GM23338 (cell line): ENCODE data around the gene ASIC3. TPM values are rescaled to one million over a fixed set of nuclear protein-coding genes. Genes with fewer than 3 reads are reported as not detected.
A peak's percentile ranks its signal among the peaks of the same experiment; 100 is the strongest.

Source experiments
- ATAC-seq: fragments of 200-7000 bp; cut with Tn5 transposase; 3 replicates; pipeline ENCODE4 v1.9.1; 2020
- DNase-seq: peaks from one replicate; pipeline ENCODE4 v3.0.0-alpha.2; 2015; ENCODE audit warnings: low spot score
- H2AFZ ChIP-seq: fragments of 200-600 bp; sonication (generic); 2 replicates; pipeline ENCODE4 v1.8.0; 2016; ENCODE audit warnings: antibody characterized with exemption, mild to moderate bottlenecking, moderate library complexity
- H3F3A ChIP-seq: fragments of 200-600 bp; sonication (generic); replicated peaks from 2 replicates; pipeline ENCODE4 v1.8.0; 2017; ENCODE audit warnings: antibody characterized with exemption, mixed run types, low read depth
- H3K27ac ChIP-seq: fragments of 200-600 bp; sonication (generic); 2 replicates; pipeline ENCODE4 v1.6.1; 2016; ENCODE audit warnings: low read depth
- H3K27me3 ChIP-seq: fragments of 200-600 bp; sonication (generic); 2 replicates; pipeline ENCODE4 v1.8.0; 2016; ENCODE audit warnings: mild to moderate bottlenecking, mixed run types, moderate library complexity; ENCODE audit not compliant: insufficient read depth
- H3K36me3 ChIP-seq: fragments of 200-600 bp; sonication (generic); 2 replicates; pipeline ENCODE4 v1.8.0; 2016; ENCODE audit warnings: mild to moderate bottlenecking; ENCODE audit not compliant: insufficient read depth
- H3K4me1 ChIP-seq: fragments of 200-600 bp; sonication (generic); 2 replicates; pipeline ENCODE4 v1.8.0; 2016; ENCODE audit warnings: mild to moderate bottlenecking, moderate library complexity; ENCODE audit not compliant: insufficient read depth
- H3K4me2 ChIP-seq: fragments of 200-600 bp; sonication (generic); 2 replicates; pipeline ENCODE4 v1.7.1; 2017; ENCODE audit warnings: mixed run types
- H3K4me3 ChIP-seq: fragments of 200-600 bp; sonication (generic); 2 replicates; pipeline ENCODE4 v1.6.1; 2016; ENCODE audit warnings: mixed run types
- H3K79me2 ChIP-seq: fragments of 200-600 bp; sonication (generic); replicated peaks from 2 replicates; pipeline ENCODE4 v1.8.0; 2017; ENCODE audit warnings: mild to moderate bottlenecking; ENCODE audit not compliant: insufficient read depth
- H3K9me2 ChIP-seq: fragments of 200-600 bp; sonication (generic); 2 replicates; pipeline ENCODE4 v1.8.0; 2017; ENCODE audit not compliant: insufficient read depth
- H4K20me1 ChIP-seq: fragments of 200-600 bp; sonication (generic); replicated peaks from 2 replicates; pipeline ENCODE4 v1.8.0; 2017; ENCODE audit warnings: mild to moderate bottlenecking; ENCODE audit not compliant: insufficient read depth
- H3K27ac Mint-ChIP-seq: 2 replicates; pipeline ENCODE4 v1.8.0; 2020; ENCODE audit warnings: inconsistent platforms, mild to moderate bottlenecking, moderate library complexity, mixed read lengths
- H3K27me3 Mint-ChIP-seq: 3 replicates; pipeline ENCODE4 v1.8.0; 2022; ENCODE audit warnings: low read depth, mild to moderate bottlenecking, moderate library complexity, mixed read lengths, inconsistent platforms; ENCODE audit not compliant: insufficient read depth, poor library complexity
- H3K36me3 Mint-ChIP-seq: 3 replicates; pipeline ENCODE4 v1.8.0; 2021; ENCODE audit warnings: low read depth, mild to moderate bottlenecking, inconsistent platforms, moderate library complexity, mixed read lengths
- H3K4me1 Mint-ChIP-seq: 3 replicates; pipeline ENCODE4 v1.8.0; 2020; ENCODE audit warnings: mild to moderate bottlenecking, inconsistent platforms, mixed read lengths
- H3K4me3 Mint-ChIP-seq: 3 replicates; pipeline ENCODE4 v1.8.0; 2021; ENCODE audit warnings: moderate library complexity, mild to moderate bottlenecking, inconsistent platforms, mixed read lengths
- H3K9me3 Mint-ChIP-seq: 3 replicates; pipeline ENCODE4 v1.8.0; 2020; ENCODE audit warnings: moderate library complexity, mild to moderate bottlenecking, inconsistent platforms, mixed read lengths
- CREB1 ChIP-seq: fragments of 250-450 bp; sonication (Bioruptor Pico); IDR thresholded peaks from 2 replicates; pipeline ENCODE4 v1.5.0; 2020; ENCODE audit warnings: low read depth, mild to moderate bottlenecking, moderate library complexity
- STAT1 ChIP-seq: IDR thresholded peaks from one replicate; pipeline ENCODE4 v1.6.1; 2016; ENCODE audit warnings: antibody characterized with exemption; ENCODE audit not compliant: unreplicated experiment
- polyA plus RNA-seq: library from polyadenylated mRNA; unstranded; fragments of >200 nt; fragmentation: Nextera tagmentation; extraction: Ambion mirVana; gene quantifications from 2 replicates; pipeline ENCODE4 v1.2.1, GENCODE V29; 2016
- total RNA-seq: library from RNA; depleted of rRNA; stranded (reverse); fragments of >200 nt; shearing (Covaris generic); gene quantifications from 2 replicates; pipeline ENCODE4 v1.2.3, GENCODE V29; 2014
- TF ChIP-seq, protein P1 (sequence below): IDR thresholded peaks from 2 replicates; pipeline ENCODE4 v1.6.1; 2016; ENCODE audit warnings: antibody characterized with exemption
- TF ChIP-seq, protein P2 (sequence below), 2 experiments: fragments of 200-600 bp in 1 of 2; sonication (generic) in 1 of 2; conservative IDR thresholded peaks; 2 replicates each; pipeline versions ENCODE4 v1.5.1 to v1.6.1; 2016 to 2017; ENCODE audit warnings: antibody characterized with exemption in 2 of 2, low read depth in 2 of 2, mild to moderate bottlenecking in 2 of 2, moderate library complexity in 1 of 2
- TF ChIP-seq, protein P3 (sequence below): fragments of 250-450 bp; sonication (Bioruptor Pico); IDR thresholded peaks from 2 replicates; pipeline ENCODE4 v1.5.0; 2020; ENCODE audit warnings: mild to moderate bottlenecking, moderate library complexity

The ASIC3 gene
- total and polyA plus RNA-seq, 2 experiments from 2014 or later = 0.87 to 0.90 TPM

DNA sequence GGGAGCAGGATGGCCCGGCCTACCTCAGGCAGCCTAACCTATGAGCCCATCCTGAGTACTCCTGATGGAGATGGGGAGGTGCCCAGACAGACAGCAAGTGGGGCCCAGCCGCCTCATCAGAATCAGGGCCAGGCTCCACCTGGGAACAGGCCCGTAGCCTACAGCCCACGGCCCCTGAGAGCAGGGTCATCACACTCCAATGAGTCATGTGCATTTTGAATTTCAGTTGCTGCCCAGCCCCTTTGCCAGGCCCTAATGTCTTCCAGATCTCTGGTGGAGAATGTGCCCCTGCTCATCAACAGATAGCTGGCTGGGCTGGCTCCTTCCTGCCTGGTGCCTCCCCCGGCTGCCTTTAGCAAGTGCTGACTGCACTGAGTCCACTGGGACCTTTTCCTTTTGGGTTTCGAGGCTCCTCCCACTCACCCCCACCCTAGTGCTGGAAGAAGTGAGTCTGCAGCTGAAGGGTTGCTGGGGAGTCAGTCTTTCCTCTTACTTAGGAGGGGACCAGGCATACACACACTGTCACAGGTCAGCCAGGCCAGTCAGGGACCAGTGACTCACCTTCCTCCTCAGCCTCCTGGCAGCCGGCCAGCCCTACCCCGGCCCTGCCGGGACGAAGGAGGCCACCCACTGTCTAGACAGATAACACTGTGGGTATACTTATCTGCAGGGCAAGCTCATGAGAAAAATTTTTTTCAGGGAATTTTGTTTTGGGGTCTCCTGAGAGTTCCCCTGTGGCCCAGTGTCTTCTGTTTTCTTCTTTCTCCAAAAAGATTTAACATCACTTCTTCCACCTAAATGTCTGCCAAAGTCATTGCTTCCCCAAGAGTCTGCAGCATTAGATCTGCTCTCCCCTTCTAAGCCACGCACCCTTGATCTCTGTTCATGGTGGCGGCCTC lies 9.1 kb upstream of the ASIC3 start:
- Histone ChIP-seq H3K9me2 (no peaks in the 10 kb centered on the region), H4K20me1 (no peaks in the 10 kb centered on the region), H3K79me2 (no peaks in the 10 kb centered on the region), H3K4me3 (no peak overlapping the region), H3K36me3 (no peaks in the 10 kb centered on the region), H3K4me1 (no peaks in the 10 kb centered on the region), H3K27me3 (no peaks in the 10 kb centered on the region), H3K4me2 (no peak overlapping the region), H3K27ac (no peak overlapping the region), H3F3A (no peaks in the 10 kb centered on the region), H2AFZ (no peak overlapping the region)
- Mint-ChIP-seq H3K27ac (no peak overlapping the region), H3K4me3 (no peak overlapping the region), H3K27me3 (peaks cover 15% of the 10 kb centered on the region), H3K36me3 (peaks cover 6% of the 10 kb centered on the region; the same call in 1 of the 3 replicates), H3K4me1 (peaks cover 2% of the 10 kb centered on the region; the same call in 1 of the 3 replicates), H3K9me3 (no peaks in the 10 kb centered on the region)
- DNase-seq = no peak
- peak; percentile 24 for ATAC-seq
- TF ChIP-seq, protein P1, sequence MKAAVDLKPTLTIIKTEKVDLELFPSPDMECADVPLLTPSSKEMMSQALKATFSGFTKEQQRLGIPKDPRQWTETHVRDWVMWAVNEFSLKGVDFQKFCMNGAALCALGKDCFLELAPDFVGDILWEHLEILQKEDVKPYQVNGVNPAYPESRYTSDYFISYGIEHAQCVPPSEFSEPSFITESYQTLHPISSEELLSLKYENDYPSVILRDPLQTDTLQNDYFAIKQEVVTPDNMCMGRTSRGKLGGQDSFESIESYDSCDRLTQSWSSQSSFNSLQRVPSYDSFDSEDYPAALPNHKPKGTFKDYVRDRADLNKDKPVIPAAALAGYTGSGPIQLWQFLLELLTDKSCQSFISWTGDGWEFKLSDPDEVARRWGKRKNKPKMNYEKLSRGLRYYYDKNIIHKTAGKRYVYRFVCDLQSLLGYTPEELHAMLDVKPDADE = no peak
- no peak for TF ChIP-seq STAT1
- TF ChIP-seq CREB1 = no peak
- TF ChIP-seq, protein P2, sequence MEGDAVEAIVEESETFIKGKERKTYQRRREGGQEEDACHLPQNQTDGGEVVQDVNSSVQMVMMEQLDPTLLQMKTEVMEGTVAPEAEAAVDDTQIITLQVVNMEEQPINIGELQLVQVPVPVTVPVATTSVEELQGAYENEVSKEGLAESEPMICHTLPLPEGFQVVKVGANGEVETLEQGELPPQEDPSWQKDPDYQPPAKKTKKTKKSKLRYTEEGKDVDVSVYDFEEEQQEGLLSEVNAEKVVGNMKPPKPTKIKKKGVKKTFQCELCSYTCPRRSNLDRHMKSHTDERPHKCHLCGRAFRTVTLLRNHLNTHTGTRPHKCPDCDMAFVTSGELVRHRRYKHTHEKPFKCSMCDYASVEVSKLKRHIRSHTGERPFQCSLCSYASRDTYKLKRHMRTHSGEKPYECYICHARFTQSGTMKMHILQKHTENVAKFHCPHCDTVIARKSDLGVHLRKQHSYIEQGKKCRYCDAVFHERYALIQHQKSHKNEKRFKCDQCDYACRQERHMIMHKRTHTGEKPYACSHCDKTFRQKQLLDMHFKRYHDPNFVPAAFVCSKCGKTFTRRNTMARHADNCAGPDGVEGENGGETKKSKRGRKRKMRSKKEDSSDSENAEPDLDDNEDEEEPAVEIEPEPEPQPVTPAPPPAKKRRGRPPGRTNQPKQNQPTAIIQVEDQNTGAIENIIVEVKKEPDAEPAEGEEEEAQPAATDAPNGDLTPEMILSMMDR (conservative IDR thresholded peaks at IDR 0.05; ENCODE audit: low read depth in 2 of 2) = no peak
- TF ChIP-seq, protein P3, sequence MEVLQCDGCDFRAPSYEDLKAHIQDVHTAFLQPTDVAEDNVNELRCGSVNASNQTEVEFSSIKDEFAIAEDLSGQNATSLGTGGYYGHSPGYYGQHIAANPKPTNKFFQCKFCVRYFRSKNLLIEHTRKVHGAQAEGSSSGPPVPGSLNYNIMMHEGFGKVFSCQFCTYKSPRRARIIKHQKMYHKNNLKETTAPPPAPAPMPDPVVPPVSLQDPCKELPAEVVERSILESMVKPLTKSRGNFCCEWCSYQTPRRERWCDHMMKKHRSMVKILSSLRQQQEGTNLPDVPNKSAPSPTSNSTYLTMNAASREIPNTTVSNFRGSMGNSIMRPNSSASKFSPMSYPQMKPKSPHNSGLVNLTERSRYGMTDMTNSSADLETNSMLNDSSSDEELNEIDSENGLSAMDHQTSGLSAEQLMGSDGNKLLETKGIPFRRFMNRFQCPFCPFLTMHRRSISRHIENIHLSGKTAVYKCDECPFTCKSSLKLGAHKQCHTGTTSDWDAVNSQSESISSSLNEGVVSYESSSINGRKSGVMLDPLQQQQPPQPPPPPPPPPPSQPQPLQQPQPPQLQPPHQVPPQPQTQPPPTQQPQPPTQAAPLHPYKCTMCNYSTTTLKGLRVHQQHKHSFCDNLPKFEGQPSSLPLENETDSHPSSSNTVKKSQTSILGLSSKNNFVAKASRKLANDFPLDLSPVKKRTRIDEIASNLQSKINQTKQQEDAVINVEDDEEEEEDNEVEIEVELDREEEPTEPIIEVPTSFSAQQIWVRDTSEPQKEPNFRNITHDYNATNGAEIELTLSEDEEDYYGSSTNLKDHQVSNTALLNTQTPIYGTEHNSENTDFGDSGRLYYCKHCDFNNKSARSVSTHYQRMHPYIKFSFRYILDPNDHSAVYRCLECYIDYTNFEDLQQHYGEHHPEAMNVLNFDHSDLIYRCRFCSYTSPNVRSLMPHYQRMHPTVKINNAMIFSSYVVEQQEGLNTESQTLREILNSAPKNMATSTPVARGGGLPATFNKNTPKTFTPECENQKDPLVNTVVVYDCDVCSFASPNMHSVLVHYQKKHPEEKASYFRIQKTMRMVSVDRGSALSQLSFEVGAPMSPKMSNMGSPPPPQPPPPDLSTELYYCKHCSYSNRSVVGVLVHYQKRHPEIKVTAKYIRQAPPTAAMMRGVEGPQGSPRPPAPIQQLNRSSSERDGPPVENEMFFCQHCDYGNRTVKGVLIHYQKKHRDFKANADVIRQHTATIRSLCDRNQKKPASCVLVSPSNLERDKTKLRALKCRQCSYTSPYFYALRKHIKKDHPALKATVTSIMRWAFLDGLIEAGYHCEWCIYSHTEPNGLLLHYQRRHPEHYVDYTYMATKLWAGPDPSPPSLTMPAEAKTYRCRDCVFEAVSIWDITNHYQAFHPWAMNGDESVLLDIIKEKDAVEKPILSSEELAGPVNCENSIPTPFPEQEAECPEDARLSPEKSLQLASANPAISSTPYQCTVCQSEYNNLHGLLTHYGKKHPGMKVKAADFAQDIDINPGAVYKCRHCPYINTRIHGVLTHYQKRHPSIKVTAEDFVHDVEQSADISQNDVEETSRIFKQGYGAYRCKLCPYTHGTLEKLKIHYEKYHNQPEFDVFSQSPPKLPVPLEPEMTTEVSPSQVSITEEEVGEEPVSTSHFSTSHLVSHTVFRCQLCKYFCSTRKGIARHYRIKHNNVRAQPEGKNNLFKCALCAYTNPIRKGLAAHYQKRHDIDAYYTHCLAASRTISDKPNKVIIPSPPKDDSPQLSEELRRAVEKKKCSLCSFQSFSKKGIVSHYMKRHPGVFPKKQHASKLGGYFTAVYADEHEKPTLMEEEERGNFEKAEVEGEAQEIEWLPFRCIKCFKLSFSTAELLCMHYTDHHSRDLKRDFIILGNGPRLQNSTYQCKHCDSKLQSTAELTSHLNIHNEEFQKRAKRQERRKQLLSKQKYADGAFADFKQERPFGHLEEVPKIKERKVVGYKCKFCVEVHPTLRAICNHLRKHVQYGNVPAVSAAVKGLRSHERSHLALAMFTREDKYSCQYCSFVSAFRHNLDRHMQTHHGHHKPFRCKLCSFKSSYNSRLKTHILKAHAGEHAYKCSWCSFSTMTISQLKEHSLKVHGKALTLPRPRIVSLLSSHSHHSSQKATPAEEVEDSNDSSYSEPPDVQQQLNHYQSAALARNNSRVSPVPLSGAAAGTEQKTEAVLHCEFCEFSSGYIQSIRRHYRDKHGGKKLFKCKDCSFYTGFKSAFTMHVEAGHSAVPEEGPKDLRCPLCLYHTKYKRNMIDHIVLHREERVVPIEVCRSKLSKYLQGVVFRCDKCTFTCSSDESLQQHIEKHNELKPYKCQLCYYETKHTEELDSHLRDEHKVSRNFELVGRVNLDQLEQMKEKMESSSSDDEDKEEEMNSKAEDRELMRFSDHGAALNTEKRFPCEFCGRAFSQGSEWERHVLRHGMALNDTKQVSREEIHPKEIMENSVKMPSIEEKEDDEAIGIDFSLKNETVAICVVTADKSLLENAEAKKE (CRISPR knock-in tag) = no peak
